Prostate gland (tissue), 2 donors: ENCODE data around the gene F11.

ENCODE experiments used
- CTCF ChIP-seq, 4 experiments: fragments of 200-600 bp in 2 of 4; fragments of 450-650 bp in 2 of 4; sonication (generic) in 2 of 4; IDR thresholded peaks; 1 replicate in 3 of 4; 2 replicates in 1 of 4; pipeline ENCODE4 v1.5.1; 2016 to 2019; ENCODE audit warnings: antibody characterized with exemption in 4 of 4, mild to moderate bottlenecking in 2 of 4, moderate library complexity in 2 of 4
- POLR2A ChIP-seq: fragments of 450-650 bp; IDR thresholded peaks from one replicate; pipeline ENCODE4 v1.6.1; 2016; ENCODE audit warnings: antibody characterized with exemption, mild to moderate bottlenecking
- POLR2AphosphoS5 ChIP-seq: sonication (generic); formaldehyde crosslinking; IDR thresholded peaks from one replicate; pipeline ENCODE4 v1.6.1; 2017; ENCODE audit warnings: antibody characterized with exemption

GRCh38 chr4:186226521-186227189 lies 39.3 kb upstream of the F11 start:
- no peak for TF ChIP-seq CTCF (IDR thresholded peaks at IDR 0.05)
- no peak for TF ChIP-seq POLR2A
- no peak for TF ChIP-seq POLR2AphosphoS5
